Panc1 (cell line): ENCODE measurements around the gene MMAB.

Experiments used
- POLR2AphosphoS5 ChIP-seq: IDR thresholded peaks from 2 replicates; pipeline ENCODE4 v1.6.1; 2012; ENCODE audit warnings: mild to moderate bottlenecking, low read depth, low read length, moderate library complexity
- SIN3A ChIP-seq: IDR thresholded peaks from 2 replicates; pipeline ENCODE4 v1.6.1; 2012; ENCODE audit warnings: low read depth, mild to moderate bottlenecking, low read length, moderate library complexity, borderline replicate concordance; ENCODE audit not compliant: insufficient read depth
- TCF7L2 ChIP-seq: IDR thresholded peaks from 2 replicates; pipeline ENCODE4 v1.6.1; 2011; ENCODE audit warnings: mild to moderate bottlenecking, low read depth, low read length, inconsistent platforms
- TF ChIP-seq, protein P1 (sequence below): fragments of 450-650 bp; IDR thresholded peaks from 2 replicates; pipeline ENCODE4 v1.5.1; 2017; ENCODE audit warnings: mild to moderate bottlenecking
- TF ChIP-seq, protein P2 (sequence below), 2 experiments: IDR thresholded peaks; 2 replicates each; pipeline ENCODE4 v1.6.1; 2011 to 2012; ENCODE audit warnings: low read depth in 2 of 2, control low read depth in 1 of 2, low read length in 1 of 2, mild to moderate bottlenecking in 1 of 2, moderate library complexity in 1 of 2; ENCODE audit not compliant: insufficient read depth in 1 of 2

DNA sequence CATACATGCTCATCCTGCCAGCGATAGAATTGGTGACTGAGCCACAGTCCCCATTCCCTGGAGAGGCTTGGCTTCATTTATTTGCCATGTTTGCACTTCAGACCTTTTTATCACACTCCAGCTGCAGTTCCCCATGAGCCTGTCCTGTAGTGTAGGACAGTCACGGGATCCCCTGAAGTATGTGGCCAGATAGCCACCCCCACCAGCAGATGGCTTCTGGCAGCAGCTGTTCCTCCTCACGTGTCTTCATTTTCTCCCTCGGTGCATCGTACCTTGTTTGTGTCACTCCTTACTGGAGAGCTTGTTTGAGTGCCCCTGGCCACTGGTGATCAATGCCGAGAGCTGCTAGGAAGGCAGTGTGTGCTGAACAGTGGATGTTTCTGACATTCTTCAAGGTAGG lies 55.7 kb downstream of the MMAB start:
- TF ChIP-seq, protein P1, sequence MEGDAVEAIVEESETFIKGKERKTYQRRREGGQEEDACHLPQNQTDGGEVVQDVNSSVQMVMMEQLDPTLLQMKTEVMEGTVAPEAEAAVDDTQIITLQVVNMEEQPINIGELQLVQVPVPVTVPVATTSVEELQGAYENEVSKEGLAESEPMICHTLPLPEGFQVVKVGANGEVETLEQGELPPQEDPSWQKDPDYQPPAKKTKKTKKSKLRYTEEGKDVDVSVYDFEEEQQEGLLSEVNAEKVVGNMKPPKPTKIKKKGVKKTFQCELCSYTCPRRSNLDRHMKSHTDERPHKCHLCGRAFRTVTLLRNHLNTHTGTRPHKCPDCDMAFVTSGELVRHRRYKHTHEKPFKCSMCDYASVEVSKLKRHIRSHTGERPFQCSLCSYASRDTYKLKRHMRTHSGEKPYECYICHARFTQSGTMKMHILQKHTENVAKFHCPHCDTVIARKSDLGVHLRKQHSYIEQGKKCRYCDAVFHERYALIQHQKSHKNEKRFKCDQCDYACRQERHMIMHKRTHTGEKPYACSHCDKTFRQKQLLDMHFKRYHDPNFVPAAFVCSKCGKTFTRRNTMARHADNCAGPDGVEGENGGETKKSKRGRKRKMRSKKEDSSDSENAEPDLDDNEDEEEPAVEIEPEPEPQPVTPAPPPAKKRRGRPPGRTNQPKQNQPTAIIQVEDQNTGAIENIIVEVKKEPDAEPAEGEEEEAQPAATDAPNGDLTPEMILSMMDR = no peak
- TF ChIP-seq SIN3A (no peak), POLR2AphosphoS5 (no peak), TCF7L2 (no peak)
- TF ChIP-seq, protein P2, sequence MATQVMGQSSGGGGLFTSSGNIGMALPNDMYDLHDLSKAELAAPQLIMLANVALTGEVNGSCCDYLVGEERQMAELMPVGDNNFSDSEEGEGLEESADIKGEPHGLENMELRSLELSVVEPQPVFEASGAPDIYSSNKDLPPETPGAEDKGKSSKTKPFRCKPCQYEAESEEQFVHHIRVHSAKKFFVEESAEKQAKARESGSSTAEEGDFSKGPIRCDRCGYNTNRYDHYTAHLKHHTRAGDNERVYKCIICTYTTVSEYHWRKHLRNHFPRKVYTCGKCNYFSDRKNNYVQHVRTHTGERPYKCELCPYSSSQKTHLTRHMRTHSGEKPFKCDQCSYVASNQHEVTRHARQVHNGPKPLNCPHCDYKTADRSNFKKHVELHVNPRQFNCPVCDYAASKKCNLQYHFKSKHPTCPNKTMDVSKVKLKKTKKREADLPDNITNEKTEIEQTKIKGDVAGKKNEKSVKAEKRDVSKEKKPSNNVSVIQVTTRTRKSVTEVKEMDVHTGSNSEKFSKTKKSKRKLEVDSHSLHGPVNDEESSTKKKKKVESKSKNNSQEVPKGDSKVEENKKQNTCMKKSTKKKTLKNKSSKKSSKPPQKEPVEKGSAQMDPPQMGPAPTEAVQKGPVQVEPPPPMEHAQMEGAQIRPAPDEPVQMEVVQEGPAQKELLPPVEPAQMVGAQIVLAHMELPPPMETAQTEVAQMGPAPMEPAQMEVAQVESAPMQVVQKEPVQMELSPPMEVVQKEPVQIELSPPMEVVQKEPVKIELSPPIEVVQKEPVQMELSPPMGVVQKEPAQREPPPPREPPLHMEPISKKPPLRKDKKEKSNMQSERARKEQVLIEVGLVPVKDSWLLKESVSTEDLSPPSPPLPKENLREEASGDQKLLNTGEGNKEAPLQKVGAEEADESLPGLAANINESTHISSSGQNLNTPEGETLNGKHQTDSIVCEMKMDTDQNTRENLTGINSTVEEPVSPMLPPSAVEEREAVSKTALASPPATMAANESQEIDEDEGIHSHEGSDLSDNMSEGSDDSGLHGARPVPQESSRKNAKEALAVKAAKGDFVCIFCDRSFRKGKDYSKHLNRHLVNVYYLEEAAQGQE (IDR thresholded peaks at IDR 0.05; ENCODE audit: insufficient read depth in 1 of 2, low read depth in 2 of 2, low read length in 1 of 2) = no peak
